Bronchial epithelial cell (primary cell): ENCODE measurements around the gene RAD50. TPM values are rescaled to one million over a fixed set of nuclear protein-coding genes. Genes with fewer than 3 reads are reported as not detected.

Experiments used
- DNase-seq: peaks from one replicate; pipeline ENCODE4 v3.0.0-alpha.2; 2010; ENCODE audit warnings: low read depth
- FAIRE-seq: peaks from 2 replicates; lab custom pipeline; 2011; peaks lifted over from hg19 to GRCh38; lab: Jason Lieb, UNC
- H3K27me3 ChIP-seq: 2 replicates; pipeline ENCODE4 v1.5.1; 2011; ENCODE audit warnings: low read length; ENCODE audit not compliant: control insufficient read depth, insufficient read depth
- H3K36me3 ChIP-seq: 2 replicates; pipeline ENCODE4 v1.5.1; 2011; ENCODE audit warnings: low read length; ENCODE audit not compliant: control insufficient read depth, insufficient read depth
- H3K4me3 ChIP-seq: 2 replicates; pipeline ENCODE4 v1.5.1; 2011; ENCODE audit warnings: mild to moderate bottlenecking, low read depth, low read length, control low read depth
- total RNA-seq: library from RNA; depleted of rRNA; stranded (reverse); fragments of >200 nt; gene quantifications from 2 replicates; pipeline ENCODE4 v1.2.1, GENCODE V29; 2014
- TF ChIP-seq, protein P1 (sequence below): IDR thresholded peaks from 2 replicates; pipeline ENCODE4 v1.5.1; 2011; ENCODE audit warnings: mild to moderate bottlenecking, moderate library complexity, low read length, control low read depth, inconsistent platforms; ENCODE audit not compliant: insufficient read depth, severe bottlenecking

The RAD50 gene
- total RNA-seq, 1 donor from 2014 or later, result 29.2 TPM

DNA sequence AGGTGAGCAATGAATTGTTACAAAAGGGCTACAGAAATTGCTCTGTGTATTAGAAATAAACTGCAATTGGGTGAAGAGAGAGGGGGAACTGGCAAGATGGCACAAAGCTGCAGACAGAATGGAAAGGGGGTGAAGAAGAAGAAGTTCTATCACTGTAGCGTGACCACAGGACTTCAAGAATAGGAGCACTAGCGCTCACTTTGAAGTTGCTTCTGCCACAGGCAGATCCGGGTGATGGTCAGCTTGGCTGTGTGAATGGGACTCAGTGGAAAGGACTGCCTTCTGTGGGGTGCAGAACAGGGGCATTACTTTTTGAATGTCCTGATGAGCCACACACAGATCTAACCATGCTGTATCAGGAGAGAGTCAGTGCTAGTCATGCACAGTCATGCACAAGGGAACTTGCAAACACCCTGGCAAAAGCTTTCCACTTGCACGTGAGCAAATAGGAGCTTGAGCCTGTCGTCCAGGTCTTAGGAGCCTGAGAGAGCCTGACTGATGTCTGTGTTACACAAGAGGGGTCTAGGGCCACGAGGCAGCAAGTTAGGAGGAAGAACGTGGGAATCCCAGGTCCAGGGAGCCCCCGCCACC is 29.7 kb upstream of the RAD50 start:
- FAIRE-seq, result peak; percentile 43
- TF ChIP-seq, protein P1, sequence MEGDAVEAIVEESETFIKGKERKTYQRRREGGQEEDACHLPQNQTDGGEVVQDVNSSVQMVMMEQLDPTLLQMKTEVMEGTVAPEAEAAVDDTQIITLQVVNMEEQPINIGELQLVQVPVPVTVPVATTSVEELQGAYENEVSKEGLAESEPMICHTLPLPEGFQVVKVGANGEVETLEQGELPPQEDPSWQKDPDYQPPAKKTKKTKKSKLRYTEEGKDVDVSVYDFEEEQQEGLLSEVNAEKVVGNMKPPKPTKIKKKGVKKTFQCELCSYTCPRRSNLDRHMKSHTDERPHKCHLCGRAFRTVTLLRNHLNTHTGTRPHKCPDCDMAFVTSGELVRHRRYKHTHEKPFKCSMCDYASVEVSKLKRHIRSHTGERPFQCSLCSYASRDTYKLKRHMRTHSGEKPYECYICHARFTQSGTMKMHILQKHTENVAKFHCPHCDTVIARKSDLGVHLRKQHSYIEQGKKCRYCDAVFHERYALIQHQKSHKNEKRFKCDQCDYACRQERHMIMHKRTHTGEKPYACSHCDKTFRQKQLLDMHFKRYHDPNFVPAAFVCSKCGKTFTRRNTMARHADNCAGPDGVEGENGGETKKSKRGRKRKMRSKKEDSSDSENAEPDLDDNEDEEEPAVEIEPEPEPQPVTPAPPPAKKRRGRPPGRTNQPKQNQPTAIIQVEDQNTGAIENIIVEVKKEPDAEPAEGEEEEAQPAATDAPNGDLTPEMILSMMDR, result no peak
- Histone ChIP-seq H3K4me3 (no peak overlapping the region), H3K27me3 (no peaks in the 10 kb centered on the region), H3K36me3 (no peaks in the 10 kb centered on the region)
- DNase-seq, result peak; percentile 66

DNA sequence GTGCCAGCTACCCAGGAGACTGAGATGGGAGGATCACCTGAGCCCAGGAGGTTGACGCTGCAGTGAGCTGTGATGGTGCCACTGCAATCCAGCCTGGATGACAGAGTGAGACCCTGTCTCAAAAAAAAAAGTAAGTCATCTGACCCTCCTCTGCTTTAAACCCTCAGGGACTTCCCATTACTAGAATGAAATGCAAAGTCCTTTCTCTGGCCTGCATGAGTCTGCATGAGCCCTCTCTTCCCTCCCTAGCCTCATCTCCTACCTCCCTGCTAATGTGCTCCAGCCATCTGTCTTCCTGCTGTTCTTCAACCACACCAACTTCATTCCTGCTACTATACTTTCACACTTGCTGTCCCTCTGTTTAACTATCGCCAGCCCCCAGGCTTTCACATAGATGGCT is 28.8 kb upstream of the RAD50 start:
- H3K36me3 ChIP-seq, result no peaks in the 10 kb centered on the region
- FAIRE-seq (no peak), DNase-seq (no peak)
- no peaks in the 10 kb centered on the region for H3K27me3 ChIP-seq
- TF ChIP-seq, protein P1, result no peak
- H3K4me3 ChIP-seq, result no peak overlapping the region

DNA sequence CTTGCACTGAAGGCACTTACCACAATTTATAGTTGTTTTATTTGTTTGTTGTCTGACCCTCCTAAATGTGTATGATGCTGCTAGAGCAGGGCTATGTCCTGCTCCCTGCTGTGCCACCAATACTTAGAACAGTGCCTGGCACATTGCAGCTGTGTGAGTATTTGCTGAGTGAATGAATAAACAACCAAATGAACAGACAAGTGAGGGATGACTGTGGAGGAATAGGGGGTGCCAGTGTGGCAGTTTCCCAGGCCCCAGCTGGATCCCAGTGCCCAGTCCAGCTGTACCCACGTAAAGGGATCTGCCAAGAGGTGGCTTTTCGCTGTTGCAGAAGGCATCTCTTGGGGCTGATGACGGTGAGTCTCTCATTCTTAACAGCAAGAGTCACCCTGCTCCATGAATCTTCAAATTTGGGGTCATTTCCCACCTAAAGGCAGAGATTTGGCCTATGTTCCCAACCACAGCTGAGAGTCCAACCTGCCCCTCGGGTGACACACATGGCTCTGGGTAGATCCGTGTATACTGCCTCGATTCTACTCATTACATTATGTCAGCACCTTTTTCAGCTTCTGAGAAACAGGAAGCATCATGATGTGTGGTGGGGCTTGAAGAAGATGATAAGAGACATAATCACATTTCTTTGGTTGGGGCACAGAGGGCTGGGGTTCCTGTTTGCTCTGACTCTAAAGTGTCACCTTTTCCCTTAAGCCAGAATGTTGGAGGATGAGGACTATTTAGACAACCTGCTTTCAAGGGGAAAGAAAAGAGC is 27.7 kb upstream of the RAD50 start:
- Histone ChIP-seq H3K27me3 (no peaks in the 10 kb centered on the region), H3K36me3 (no peaks in the 10 kb centered on the region), H3K4me3 (no peak overlapping the region)
- no peak for FAIRE-seq
- no peak for DNase-seq
- TF ChIP-seq, protein P1, result no peak

DNA sequence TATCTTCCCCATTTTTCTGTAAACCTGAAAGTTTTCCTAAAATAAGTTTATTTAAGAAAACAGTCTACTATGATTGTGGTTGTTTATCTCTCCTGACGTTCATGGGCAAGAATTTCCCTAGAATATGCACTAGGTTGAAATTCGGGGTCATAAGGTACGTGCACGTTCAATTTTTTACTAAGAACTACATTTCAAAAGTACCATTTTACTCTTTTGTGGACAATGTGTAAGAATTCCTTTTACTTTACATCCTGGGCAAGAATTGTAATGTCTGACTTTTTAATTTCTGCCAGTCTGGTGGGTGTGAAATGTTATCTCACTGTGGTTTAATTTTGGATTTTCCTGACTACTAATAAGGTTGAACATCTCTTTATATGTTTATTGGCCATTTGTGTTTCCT is 25.8 kb upstream of the RAD50 start:
- DNase-seq (no peak), FAIRE-seq (no peak)
- H3K4me3 ChIP-seq, result no peak overlapping the region
- H3K36me3 ChIP-seq, result no peaks in the 10 kb centered on the region
- peaks cover 4% of the 10 kb centered on the region for H3K27me3 ChIP-seq
- TF ChIP-seq, protein P1, result no peak

DNA sequence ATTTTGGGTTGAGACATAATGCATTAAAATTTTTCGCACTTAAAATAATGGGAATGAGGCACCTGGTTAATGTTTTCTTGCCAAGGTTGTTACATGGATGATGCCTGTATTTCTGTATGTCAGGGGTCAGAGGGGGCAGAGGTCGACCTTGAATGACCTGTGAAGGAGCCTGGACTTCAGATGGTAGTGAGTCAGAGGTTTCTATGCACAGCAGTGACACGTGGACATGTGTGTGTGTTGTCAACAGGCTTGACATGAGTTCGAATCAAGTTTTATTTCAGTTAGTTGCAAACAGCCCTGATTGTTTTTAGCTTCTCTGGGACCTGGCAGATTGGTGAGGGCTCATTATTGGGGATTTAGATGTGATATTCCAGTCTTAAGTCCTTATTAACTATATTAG is 17.1 kb upstream of the RAD50 start:
- Histone ChIP-seq H3K4me3 (no peak overlapping the region), H3K36me3 (no peaks in the 10 kb centered on the region), H3K27me3 (peaks cover 4% of the 10 kb centered on the region)
- DNase-seq (no peak), FAIRE-seq (no peak)
- TF ChIP-seq, protein P1, result no peak
